B cell (primary cell): ENCODE results near the gene PSMC6. TPM values are rescaled to one million over a fixed set of nuclear protein-coding genes. Genes with fewer than 3 reads are reported as not detected.

Experiments used
- ATAC-seq: fragments of 200-7000 bp; cut with Tn5 transposase; one replicate; pipeline ENCODE4 v1.10.0; 2021; ENCODE audit warnings: low read depth, mild to moderate bottlenecking, moderate number of reproducible peaks, moderate library complexity
- CTCF ChIA-PET: fragments of 350-600 bp; sonication (Branson Sonifier 250); formaldehyde crosslinking; loops from one replicate; lab custom pipeline; 2021; ENCODE audit warnings: antibody characterized with exemption, inconsistent platforms; lab: Charles Lee
- POLR2A ChIA-PET: fragments of 350-600 bp; sonication (Branson Sonifier 250); formaldehyde crosslinking; loops from one replicate; lab custom pipeline; 2021; ENCODE audit warnings: antibody characterized with exemption; lab: Charles Lee
- DNase-seq: peaks from one replicate; pipeline ENCODE4 v3.0.0; 2013
- H2AFZ ChIP-seq: 2 replicates; pipeline ENCODE4 v1.6.1; 2012; ENCODE audit warnings: mild to moderate bottlenecking, low read depth, low read length; ENCODE audit not compliant: insufficient read depth, poor library complexity, severe bottlenecking
- H3K27ac ChIP-seq, 2 donors: 1 replicate in 1 of 2; 2 replicates in 1 of 2; pipeline ENCODE4 v1.5.1; 2012 to 2013; ENCODE audit warnings: low read length in 2 of 2, mild to moderate bottlenecking in 2 of 2, moderate library complexity in 1 of 2
- H3K27me3 ChIP-seq, 4 experiments: fragments of 200-600 bp in 1 of 4; sonication (generic) in 1 of 4; replicated peaks in 1 of 4; 1 replicate in 2 of 4; 2 replicates in 2 of 4; pipeline versions ENCODE4 v1.6.1 to v1.7.0; 2013 to 2016; ENCODE audit warnings: low read length in 3 of 4, mild to moderate bottlenecking in 2 of 4, mixed read lengths in 1 of 4, moderate library complexity in 1 of 4; ENCODE audit not compliant: insufficient read depth in 4 of 4, control insufficient read depth in 3 of 4; ENCODE audit errors: control extremely low read depth in 1 of 4
- H3K36me3 ChIP-seq, 2 experiments: replicated peaks in 1 of 2; 1 replicate in 1 of 2; 2 replicates in 1 of 2; pipeline versions ENCODE4 v1.6.1 to v1.7.1; 2013; ENCODE audit warnings: low read length in 1 of 2; ENCODE audit not compliant: insufficient read depth in 2 of 2, control insufficient read depth in 1 of 2; ENCODE audit errors: control extremely low read depth in 1 of 2, extremely low read depth in 1 of 2
- H3K4me1 ChIP-seq, 2 donors: fragments of 200-600 bp in 1 of 2; sonication (generic) in 1 of 2; 1 replicate in 1 of 2; 2 replicates in 1 of 2; pipeline versions ENCODE4 v1.5.1 to v1.6.1; 2013 to 2017; ENCODE audit warnings: low read length in 2 of 2; ENCODE audit not compliant: control insufficient read depth in 2 of 2, insufficient read depth in 2 of 2
- H3K4me2 ChIP-seq: replicated peaks from 2 replicates; pipeline ENCODE3; 2012; ENCODE audit warnings: mild to moderate bottlenecking, low read depth, low read length; ENCODE audit not compliant: poor library complexity, severe bottlenecking
- H3K4me3 ChIP-seq, 5 experiments: fragments of 200-600 bp in 1 of 5; sonication (generic) in 1 of 5; 1 replicate in 3 of 5; 2 replicates in 2 of 5; pipeline versions ENCODE4 v1.5.1 to v1.7.0; 2011 to 2016; ENCODE audit warnings: low read length in 4 of 5, mild to moderate bottlenecking in 4 of 5, low read depth in 2 of 5, control low read depth in 1 of 5, moderate library complexity in 1 of 5; ENCODE audit not compliant: insufficient read depth in 1 of 5; ENCODE audit errors: control extremely low read depth in 1 of 5, extremely low read depth in 1 of 5
- H3K79me2 ChIP-seq: fragments of 200-600 bp; sonication (generic); one replicate; pipeline ENCODE4 v1.6.0; 2016; ENCODE audit warnings: low read length; ENCODE audit not compliant: control insufficient read depth, insufficient read depth
- H3K9ac ChIP-seq: fragments of 200-600 bp; sonication (generic); 2 replicates; pipeline ENCODE4 v1.6.1; 2017; ENCODE audit warnings: mild to moderate bottlenecking, low read length, moderate library complexity
- H3K9me3 ChIP-seq, 3 donors: one replicate each; pipeline versions ENCODE4 v1.6.1 to v1.7.1; 2013; ENCODE audit warnings: low read length in 2 of 3; ENCODE audit not compliant: control insufficient read depth in 2 of 3, insufficient read depth in 1 of 3; ENCODE audit errors: control extremely low read depth in 1 of 3
- H4K20me1 ChIP-seq: 2 replicates; pipeline ENCODE4 v1.6.0; 2012; ENCODE audit warnings: mild to moderate bottlenecking, low read length; ENCODE audit not compliant: insufficient read depth, control insufficient read depth, poor library complexity, severe bottlenecking
- H3K27ac Mint-ChIP-seq: one replicate; pipeline ENCODE4 v1.8.0; 2021; ENCODE audit warnings: mixed read lengths
- H3K27me3 Mint-ChIP-seq: one replicate; pipeline ENCODE4 v1.8.0; 2021; ENCODE audit warnings: mixed read lengths
- H3K4me1 Mint-ChIP-seq: one replicate; pipeline ENCODE4 v1.8.0; 2021; ENCODE audit warnings: mixed read lengths
- H3K4me3 Mint-ChIP-seq: one replicate; pipeline ENCODE4 v1.8.0; 2021; ENCODE audit warnings: mixed read lengths
- H3K9me3 Mint-ChIP-seq: one replicate; pipeline ENCODE4 v1.8.0; 2022; ENCODE audit warnings: mixed read lengths; ENCODE audit not compliant: insufficient read depth
- EZH2 ChIP-seq: IDR thresholded peaks from 2 replicates; pipeline ENCODE4 v1.6.1; 2012; ENCODE audit warnings: borderline replicate concordance, low read depth, mild to moderate bottlenecking, moderate library complexity, low read length; ENCODE audit not compliant: insufficient read depth, poor library complexity, severe bottlenecking
- WGBS: methylation state at CpG from one replicate; pipeline ENCODE4 v1.1.5; 2013; ENCODE audit warnings: missing lambda C conversion rate; ENCODE audit not compliant: insufficient coverage; 5-methylcytosine and 5-hydroxymethylcytosine counted together
- intact Hi-C: fragments of 100-400 bp; cut with micrococcal nuclease; formaldehyde crosslinking; loops from one replicate; pipeline ENCODE4 v1.10.0; 2022
- polyA plus RNA-seq: library from polyadenylated mRNA; depleted of rRNA; stranded (reverse); fragments of >200 nt; gene quantifications from 2 replicates; pipeline ENCODE4 v1.2.3, GENCODE V29; 2012
- total RNA-seq, 2 donors: library from RNA; stranded (reverse); fragments of 120-200 nt in 1 of 2; gene quantifications; 1 replicate in 1 of 2; 2 replicates in 1 of 2; pipeline versions ENCODE4 v1.2.3 to v1.2.4, GENCODE V29; 2013 to 2022
- TF ChIP-seq, protein P1 (sequence below): fragments of 200-600 bp; IDR thresholded peaks from one replicate; pipeline ENCODE4 v1.8.0; 2022; ENCODE audit warnings: antibody characterized with exemption, mild to moderate bottlenecking

Gene PSMC6
- total and polyA plus RNA-seq, 2 donors (not counting 1 experiment from before 2014, with no cell fraction given), result 35.6 to 75.3 TPM

DNA sequence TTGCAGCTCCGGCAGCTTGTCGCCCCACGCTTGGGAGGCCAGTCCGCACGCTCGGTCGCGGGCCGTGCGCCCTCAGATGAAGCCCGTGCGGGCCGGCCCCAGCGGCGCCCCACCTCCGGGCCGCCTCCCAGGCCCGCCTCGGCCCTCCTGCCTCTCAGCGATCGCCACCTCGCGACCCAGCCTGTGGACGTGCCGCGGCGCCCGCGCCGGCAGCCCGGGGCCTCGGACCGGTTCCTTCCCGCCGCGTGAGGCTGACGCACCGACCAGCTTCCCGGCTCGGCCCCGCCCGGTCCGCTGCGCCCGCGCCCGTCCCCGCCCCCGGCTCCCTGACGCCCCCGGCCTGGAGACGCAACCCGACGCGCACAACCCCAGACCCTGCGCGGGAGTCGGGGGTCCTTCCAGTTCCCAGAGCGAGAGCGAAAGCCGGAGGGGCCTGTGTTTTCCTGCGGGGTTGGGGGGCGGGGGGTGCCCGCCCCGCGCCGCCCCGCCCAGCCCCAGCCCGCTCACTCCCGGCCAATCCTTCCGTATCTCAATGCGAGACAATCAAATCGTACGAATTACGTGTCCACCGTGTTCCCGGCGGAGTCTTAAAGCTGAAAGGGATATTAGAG, 11.4 kb upstream of the PSMC6 start, which contains the start of gene ERO1A:
TSS of gene ERO1A (minus strand) at position 78 of the 611 bp plus-strand sequence. CDS start at position 1, 77 bp downstream.
- H3K27ac ChIP-seq, result peak within 1 kb of the TSS; percentile 70 to 87
- ATAC-seq, result peak; percentile 77
- H3K4me2 ChIP-seq, result peak within 1 kb of the TSS; percentile 89
- H3K9me3 Mint-ChIP-seq, result no peaks in the 10 kb centered on the region
- no peaks in the 10 kb centered on the region for H3K36me3 ChIP-seq
- intact Hi-C loops, result loop anchor here (1.0 to 10.0 kb wide), 3 partner anchors 37 to 1601 kb away; partner anchors contain the start of genes GPR137C, STYX, TRIM9 and TXNDC16
- ChIA-PET CTCF (interaction anchor here (1.0 kb wide), 1 partner anchor 143 kb away, joined by 3 read pairs; the partner anchor contains the start of genes GPR137C and TXNDC16), POLR2A (interaction anchor here (0.6 to 1.3 kb wide), 4 partner anchors 95 to 457 kb away, joined by 3 read pairs; partner anchors contain the start of genes DDHD1 and TXNDC16)
- peak; percentile 79 for DNase-seq
- no peaks in the 10 kb centered on the region for H4K20me1 ChIP-seq
- H2AFZ ChIP-seq, result peak within 1 kb of the TSS; percentile 91
- H3K4me3 ChIP-seq, result peak within 1 kb of the TSS; percentile 86 to 94 (median 89)
- peaks cover 26% of the 10 kb centered on the region for H3K4me1 Mint-ChIP-seq
- H3K27me3 ChIP-seq, result no peaks in the 10 kb centered on the region
- H3K79me2 ChIP-seq, result peaks cover 42% of the 10 kb centered on the region
- no peaks in the 10 kb centered on the region for H3K27me3 Mint-ChIP-seq
- peak within 1 kb of the TSS; percentile 96 for H3K4me3 Mint-ChIP-seq
- H3K27ac Mint-ChIP-seq, result peak within 1 kb of the TSS; percentile 93
- H3K9ac ChIP-seq, result peak within 1 kb of the TSS; percentile 83
- under 1% methylated on average over 61 of the region's 78 CpGs for WGBS
- no peaks in the 10 kb centered on the region for H3K9me3 ChIP-seq
- H3K4me1 ChIP-seq, result peaks cover 5 to 7% of the 10 kb centered on the region in 2 donors
- TF ChIP-seq, protein P1, sequence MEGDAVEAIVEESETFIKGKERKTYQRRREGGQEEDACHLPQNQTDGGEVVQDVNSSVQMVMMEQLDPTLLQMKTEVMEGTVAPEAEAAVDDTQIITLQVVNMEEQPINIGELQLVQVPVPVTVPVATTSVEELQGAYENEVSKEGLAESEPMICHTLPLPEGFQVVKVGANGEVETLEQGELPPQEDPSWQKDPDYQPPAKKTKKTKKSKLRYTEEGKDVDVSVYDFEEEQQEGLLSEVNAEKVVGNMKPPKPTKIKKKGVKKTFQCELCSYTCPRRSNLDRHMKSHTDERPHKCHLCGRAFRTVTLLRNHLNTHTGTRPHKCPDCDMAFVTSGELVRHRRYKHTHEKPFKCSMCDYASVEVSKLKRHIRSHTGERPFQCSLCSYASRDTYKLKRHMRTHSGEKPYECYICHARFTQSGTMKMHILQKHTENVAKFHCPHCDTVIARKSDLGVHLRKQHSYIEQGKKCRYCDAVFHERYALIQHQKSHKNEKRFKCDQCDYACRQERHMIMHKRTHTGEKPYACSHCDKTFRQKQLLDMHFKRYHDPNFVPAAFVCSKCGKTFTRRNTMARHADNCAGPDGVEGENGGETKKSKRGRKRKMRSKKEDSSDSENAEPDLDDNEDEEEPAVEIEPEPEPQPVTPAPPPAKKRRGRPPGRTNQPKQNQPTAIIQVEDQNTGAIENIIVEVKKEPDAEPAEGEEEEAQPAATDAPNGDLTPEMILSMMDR, result no peak
- no peak for TF ChIP-seq EZH2

GRCh38 chr14:52700701-52701172, 6.3 kb upstream of the PSMC6 start:
- TF ChIP-seq, protein P1, result no peak
- no peak for TF ChIP-seq EZH2
- Histone ChIP-seq H3K4me1 (peaks cover 0 to 3% of the 10 kb centered on the region in 2 donors), H3K9me3 (no peaks in the 10 kb centered on the region), H3K79me2 (peaks cover 5% of the 10 kb centered on the region), H3K9ac (no peak overlapping the region), H3K27ac (no peak overlapping the region), H2AFZ (no peak overlapping the region), H3K4me2 (no peak overlapping the region), H3K36me3 (no peaks in the 10 kb centered on the region), H3K4me3 (no peak overlapping the region), H4K20me1 (no peaks in the 10 kb centered on the region), H3K27me3 (no peaks in the 10 kb centered on the region)
- Mint-ChIP-seq H3K4me1 (peaks cover 2% of the 10 kb centered on the region), H3K4me3 (no peak overlapping the region), H3K27ac (no peak overlapping the region), H3K9me3 (no peaks in the 10 kb centered on the region), H3K27me3 (no peaks in the 10 kb centered on the region)
- WGBS, result 53% methylated on average over 2 of the region's 2 CpGs
- ATAC-seq (no peak), DNase-seq (no peak)
- ChIA-PET CTCF (no interaction called here), POLR2A (no interaction called here)
- intact Hi-C loops, result loop anchor here (10.0 kb wide), 2 partner anchors 856 to 1694 kb away; partner anchors contain the start of gene CDKN3
